ENCODE results near the gene SLC39A1. TPM values are rescaled to one million over a fixed set of nuclear protein-coding genes. Genes with fewer than 3 reads are reported as not detected.

SLC39A1 gene
- total RNA-seq, 2 experiments from 2014 or later: 64.4 to 65.5 TPM

DNA sequence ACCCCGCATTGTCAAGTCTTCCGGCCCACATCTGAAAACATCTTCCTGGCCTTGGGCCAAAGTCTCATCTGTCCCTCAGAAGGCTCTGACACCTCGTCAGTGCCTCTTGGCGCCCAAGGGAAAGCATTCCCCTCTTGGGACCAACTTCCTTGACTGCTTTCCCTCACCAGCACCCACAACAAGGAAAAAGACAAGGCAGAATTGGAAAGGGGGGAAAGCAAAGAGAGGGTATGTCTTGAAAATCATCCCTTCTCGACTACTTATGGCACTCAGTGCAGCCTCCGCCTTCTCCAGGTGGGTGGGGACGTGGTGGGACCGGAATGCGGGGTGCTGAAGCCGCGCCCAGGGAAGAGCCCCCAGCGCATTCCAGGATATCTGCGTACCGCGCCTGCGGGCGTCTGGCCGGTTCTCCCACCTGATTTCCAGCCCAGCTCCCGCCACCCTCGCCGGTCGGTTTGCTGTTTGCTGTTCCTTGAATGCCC is 554 bp upstream of the SLC39A1 start:
- no peak for DNase-seq
- Mint-ChIP-seq H3K9me3 (ENCODE audit: low read depth) (no peaks in the 10 kb centered on the region), H3K4me3 (peak overlapping the region; percentile 81), H3K27ac (peak overlapping the region; percentile 94), H3K27me3 (no peaks in the 10 kb centered on the region), H3K4me1 (peaks cover 48% of the 10 kb centered on the region), H3K36me3 (ENCODE audit: low read depth) (peaks cover 21% of the 10 kb centered on the region)
- POLR2A ChIA-PET: interaction anchor here (0.5 to 2.5 kb wide), 9 partner anchors 9 to 59 kb away, joined by 4 to 17 read pairs (median 6); partner anchors contain the start of genes DENND4B, GATAD2B, JTB and RPS27
- ATAC-seq: no peak
- CTCF ChIA-PET: interaction anchor here (1.4 to 3.2 kb wide), 3 partner anchors 12 to 23 kb away, joined by 6 to 26 read pairs (median 12); partner anchors contain the start of genes JTB and RAB13
- intact Hi-C loops (cut with DNase I, micrococcal nuclease): loop anchor here (1.0 to 10.0 kb wide), 7 partner anchors 13 to 429 kb away; partner anchors contain the start of genes S100A6 (in 2 of the 2), DENND4B (in 1 of the 2), JTB (in 1 of the 2) and S100A2 (in 1 of the 2)

DNA sequence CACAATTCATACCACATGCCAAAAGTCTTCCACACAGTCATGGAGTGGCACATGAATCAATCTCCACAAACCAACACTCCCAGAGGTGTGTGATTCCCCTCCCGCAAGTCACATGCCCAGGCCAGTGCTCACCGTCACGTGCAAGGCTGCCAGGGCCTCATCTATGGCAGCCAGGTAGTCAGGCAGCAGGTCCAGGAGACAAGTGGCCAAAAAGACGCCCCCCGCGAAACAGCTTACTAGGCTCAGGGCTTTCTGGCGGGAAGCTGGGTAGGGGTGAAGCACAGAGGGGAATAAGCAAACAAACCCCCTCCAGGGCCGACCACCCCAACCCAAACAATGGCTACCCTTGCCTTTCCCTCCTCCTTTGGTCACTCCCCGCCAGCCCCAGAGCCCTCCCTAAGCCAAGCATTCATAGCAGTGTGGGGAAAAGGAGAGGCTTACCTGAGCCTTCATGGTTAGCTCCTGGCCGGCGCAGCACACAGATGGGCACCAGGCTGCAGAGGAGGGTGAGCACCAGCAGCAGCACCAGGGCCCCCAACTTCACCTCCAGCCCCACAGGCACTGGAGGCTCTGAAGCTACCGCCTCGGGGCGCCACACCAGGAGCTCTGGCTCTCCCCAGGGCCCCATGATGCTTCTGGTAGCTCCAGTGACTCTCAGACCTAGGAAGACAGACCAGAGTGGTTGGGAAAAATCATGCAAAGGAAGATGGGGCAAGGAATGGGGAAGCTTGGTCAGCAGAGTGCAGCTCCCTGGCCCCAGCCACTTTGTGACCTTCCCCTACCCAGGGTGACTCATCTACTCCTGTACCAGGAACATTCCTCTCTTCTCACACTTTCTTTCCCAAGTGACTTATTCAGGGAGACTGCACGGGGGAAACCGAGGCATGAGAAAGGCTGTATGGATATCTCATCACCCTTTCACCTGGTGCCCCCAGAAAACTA is 978 bp downstream of the SLC39A1 start:
- ChIA-PET POLR2A (interaction anchor here (1.1 to 2.5 kb wide), 8 partner anchors 9 to 40 kb away, joined by 4 to 17 read pairs (median 6); partner anchors contain the start of genes DENND4B, GATAD2B, JTB and RPS27), CTCF (interaction anchor here (0.7 to 3.2 kb wide), 8 partner anchors 13 to 1104 kb away, joined by 3 to 26 read pairs (median 6); partner anchors contain the start of genes DENND4B, JTB and RAB13)
- Mint-ChIP-seq H3K9me3 (ENCODE audit: low read depth) (no peaks in the 10 kb centered on the region), H3K4me3 (peak overlapping the region; percentile 81), H3K4me1 (peaks cover 42% of the 10 kb centered on the region), H3K27ac (peak overlapping the region; percentile 94), H3K36me3 (ENCODE audit: low read depth) (peaks cover 21% of the 10 kb centered on the region), H3K27me3 (no peaks in the 10 kb centered on the region)
- ATAC-seq: no peak
- peak; percentile 51 for DNase-seq
- intact Hi-C loops (cut with DNase I, micrococcal nuclease): loop anchor here (1.0 to 10.0 kb wide), 7 partner anchors 15 to 428 kb away; partner anchors contain the start of genes S100A6 (in 2 of the 2), DENND4B (in 1 of the 2), JTB (in 1 of the 2) and S100A2 (in 1 of the 2)

DNA sequence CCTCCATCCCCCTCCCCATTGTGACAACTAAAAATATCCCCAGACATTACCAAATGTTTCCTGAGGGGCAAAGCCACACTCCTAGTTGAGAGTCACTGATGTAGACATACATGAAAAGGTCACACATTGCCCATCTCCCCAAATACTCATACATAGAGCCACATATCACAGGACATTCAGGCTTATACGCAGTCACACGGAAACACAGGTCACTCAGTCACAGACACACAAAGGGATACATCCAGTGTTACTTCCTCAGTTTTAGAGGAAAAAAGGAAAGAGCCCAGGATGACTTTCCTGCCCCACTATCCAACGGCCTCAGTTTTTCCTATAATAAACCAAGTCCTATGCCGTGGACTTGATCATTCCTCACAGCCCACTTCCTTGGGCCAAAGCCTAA is 1.9 kb downstream of the SLC39A1 start:
- intact Hi-C loops (cut with DNase I, micrococcal nuclease): loop anchor here (5.0 to 10.0 kb wide), 3 partner anchors 387 to 427 kb away; partner anchors contain the start of genes S100A6 (in 2 of the 2) and S100A2 (in 1 of the 2)
- H3K9me3 Mint-ChIP-seq (ENCODE audit: low read depth): no peaks in the 10 kb centered on the region
- ChIA-PET CTCF (interaction anchor here (0.7 kb wide), 1 partner anchor 23 kb away, joined by 3 read pairs; no protein-coding TSS in a partner anchor), POLR2A (interaction anchor here (2.1 kb wide), 1 partner anchor 17 kb away, joined by 6 read pairs; no protein-coding TSS in a partner anchor)
- H3K27me3 Mint-ChIP-seq: no peaks in the 10 kb centered on the region
- peaks cover 49% of the 10 kb centered on the region for H3K4me1 Mint-ChIP-seq
- ATAC-seq (no peak), DNase-seq (no peak)
- H3K36me3 Mint-ChIP-seq (ENCODE audit: low read depth): peaks cover 17% of the 10 kb centered on the region
- peak overlapping the region; percentile 81 for H3K4me3 Mint-ChIP-seq
- peak overlapping the region; percentile 94 for H3K27ac Mint-ChIP-seq

GRCh38 chr1:153960206-153960605 is 3.1 kb downstream of the SLC39A1 start:
- DNase-seq: no peak
- intact Hi-C loops (cut with DNase I, micrococcal nuclease): loop anchor here (5.0 to 10.0 kb wide), 3 partner anchors 385 to 425 kb away; partner anchors contain the start of genes S100A6 (in 2 of the 2) and S100A2 (in 1 of the 2)
- H3K27ac Mint-ChIP-seq: no peak overlapping the region
- CTCF ChIA-PET: interaction anchor here (0.5 to 1.0 kb wide), 2 partner anchors 41 to 229 kb away, joined by 3 read pairs; no protein-coding TSS in a partner anchor
- H3K4me3 Mint-ChIP-seq: no peak overlapping the region
- no peak for ATAC-seq
- POLR2A ChIA-PET: interaction anchor here (2.9 kb wide), 1 partner anchor 30 kb away, joined by 12 read pairs; the partner anchor contains the start of gene RPS27
- peaks cover 49% of the 10 kb centered on the region for H3K4me1 Mint-ChIP-seq
- H3K36me3 Mint-ChIP-seq (ENCODE audit: low read depth): peaks cover 15% of the 10 kb centered on the region
- H3K9me3 Mint-ChIP-seq (ENCODE audit: low read depth): no peaks in the 10 kb centered on the region
- no peaks in the 10 kb centered on the region for H3K27me3 Mint-ChIP-seq

GRCh38 chr1:153959454-153959853 is 3.9 kb downstream of the SLC39A1 start:
- Mint-ChIP-seq H3K9me3 (ENCODE audit: low read depth) (no peaks in the 10 kb centered on the region), H3K36me3 (ENCODE audit: low read depth) (peaks cover 18% of the 10 kb centered on the region), H3K27ac (peak overlapping the region; percentile 95), H3K4me3 (no peak overlapping the region), H3K27me3 (no peaks in the 10 kb centered on the region), H3K4me1 (peaks cover 52% of the 10 kb centered on the region)
- ChIA-PET CTCF (interaction anchor here (1.0 to 1.7 kb wide), 2 partner anchors 18 to 40 kb away, joined by 3 to 4 read pairs; partner anchors contain the start of gene JTB), POLR2A (interaction anchor here (0.8 to 2.9 kb wide), 3 partner anchors 15 to 31 kb away, joined by 3 to 12 read pairs (median 8); partner anchors contain the start of genes JTB and RPS27)
- ATAC-seq: no peak
- intact Hi-C loops (cut with DNase I, micrococcal nuclease): loop anchor here in 1 of 2 experiments (5.0 kb wide), 1 partner anchor 232 kb away; the partner anchor contains the start of gene INTS3
- DNase-seq: no peak

- Mint-ChIP-seq H3K27ac (peak overlapping the region; percentile 95), H3K36me3 (ENCODE audit: low read depth) (peaks cover 24% of the 10 kb centered on the region), H3K4me3 (peak overlapping the region; percentile 99), H3K4me1 (peaks cover 53% of the 10 kb centered on the region), H3K27me3 (no peaks in the 10 kb centered on the region), H3K9me3 (ENCODE audit: low read depth) (no peaks in the 10 kb centered on the region)
- POLR2A ChIA-PET: interaction anchor here (0.8 to 2.9 kb wide), 4 partner anchors 8 to 32 kb away, joined by 3 to 12 read pairs (median 8); partner anchors contain the start of genes CREB3L4, JTB and RPS27
- no peak for ATAC-seq
- no peak for DNase-seq
- intact Hi-C loops (cut with DNase I, micrococcal nuclease): loop anchor here (1.0 to 5.0 kb wide), 9 partner anchors 8 to 301 kb away; partner anchors contain the start of genes JTB (in 2 of the 2), RPS27 (in 2 of the 2), CREB3L4 (in 1 of the 2) and DENND4B (in 1 of the 2)
- CTCF ChIA-PET: interaction anchor here (0.7 to 1.7 kb wide), 3 partner anchors 19 to 468 kb away, joined by 3 to 4 read pairs (median 3); partner anchors contain the start of gene JTB
Observed at GRCh38 chr1:153958961-153959260, 4.4 kb downstream of the SLC39A1 start.

DNA sequence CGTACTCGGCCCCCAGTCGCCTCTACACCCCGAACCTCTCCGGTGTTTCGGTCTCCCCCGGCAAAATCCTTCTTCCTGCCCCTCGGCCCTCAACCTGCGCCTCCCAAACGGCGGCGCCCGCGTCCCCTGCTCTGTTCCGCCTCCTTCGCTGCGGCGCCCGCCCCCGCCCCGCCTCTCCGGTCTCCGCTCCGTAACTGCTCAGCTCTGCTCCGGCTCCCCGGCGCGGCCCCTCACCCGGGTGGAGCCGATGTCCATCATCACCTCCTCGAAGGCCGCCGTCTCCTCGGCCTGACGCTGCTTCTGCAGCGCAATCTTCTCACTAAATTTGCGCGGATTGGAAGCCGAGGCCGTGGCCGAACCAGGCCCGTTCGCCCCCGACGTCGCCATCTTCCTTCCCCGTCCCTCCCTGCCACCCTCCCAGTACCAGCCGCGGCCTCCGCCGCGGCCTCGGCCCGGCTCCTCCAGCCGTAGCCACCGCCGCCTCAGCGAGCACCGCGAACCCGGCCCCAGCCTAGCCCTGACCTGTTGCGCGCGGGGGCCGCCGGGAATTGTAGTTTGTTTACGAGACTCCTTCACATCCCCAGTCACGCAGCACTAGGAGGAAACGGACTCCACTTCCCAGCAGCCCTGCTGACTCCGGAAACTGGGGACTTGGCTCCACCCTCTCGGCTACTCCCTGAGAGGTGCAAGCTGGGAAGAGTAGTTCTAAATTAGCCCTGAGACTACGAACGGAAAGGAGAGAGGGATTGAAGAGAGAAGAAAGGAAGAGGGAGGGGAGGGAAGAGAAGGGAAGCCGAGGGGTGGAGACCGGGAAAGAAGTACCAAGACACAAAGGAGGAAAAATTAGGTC is 5.0 kb downstream of the SLC39A1 start, which contains the start of gene CRTC2:
TSS of gene CRTC2 (minus strand) at position 502 of the 850 bp plus-strand sequence. CDS start at position 387, 115 bp downstream.
- Mint-ChIP-seq H3K36me3 (ENCODE audit: low read depth) (peaks cover 22% of the 10 kb centered on the region), H3K4me3 (peak within 1 kb of the TSS; percentile 99), H3K4me1 (peaks cover 55% of the 10 kb centered on the region), H3K9me3 (ENCODE audit: low read depth) (no peaks in the 10 kb centered on the region), H3K27me3 (no peaks in the 10 kb centered on the region), H3K27ac (peak within 1 kb of the TSS; percentile 95)
- POLR2A ChIA-PET: interaction anchor here (0.8 to 2.9 kb wide), 4 partner anchors 9 to 32 kb away, joined by 3 to 12 read pairs (median 8); partner anchors contain the start of genes CREB3L4, JTB and RPS27
- DNase-seq (peak; percentile 99), ATAC-seq (peak; percentile 90)
- CTCF ChIA-PET: interaction anchor here (0.7 to 3.2 kb wide), 6 partner anchors 12 to 468 kb away, joined by 3 to 12 read pairs (median 4); partner anchors contain the start of genes DENND4B, JTB and RAB13
- intact Hi-C loops (cut with DNase I, micrococcal nuclease): loop anchor here (1.0 to 5.0 kb wide), 9 partner anchors 9 to 300 kb away; partner anchors contain the start of genes JTB (in 2 of the 2), RPS27 (in 2 of the 2), CREB3L4 (in 1 of the 2) and DENND4B (in 1 of the 2)

GRCh38 chr1:153957744-153958110 is 5.6 kb downstream of the SLC39A1 start:
- Mint-ChIP-seq H3K4me1 (peaks cover 54% of the 10 kb centered on the region), H3K27ac (peak overlapping the region; percentile 95), H3K36me3 (ENCODE audit: low read depth) (peaks cover 25% of the 10 kb centered on the region), H3K9me3 (ENCODE audit: low read depth) (no peaks in the 10 kb centered on the region), H3K27me3 (no peaks in the 10 kb centered on the region), H3K4me3 (peak overlapping the region; percentile 99)
- POLR2A ChIA-PET: interaction anchor here (2.2 to 2.9 kb wide), 2 partner anchors 10 to 33 kb away, joined by 8 to 12 read pairs; partner anchors contain the start of genes CREB3L4 and RPS27
- DNase-seq: peak; percentile 64
- ATAC-seq: peak; percentile 11
- CTCF ChIA-PET: interaction anchor here (0.7 to 3.2 kb wide), 4 partner anchors 11 to 74 kb away, joined by 4 to 12 read pairs (median 8); partner anchors contain the start of genes DENND4B, JTB and RAB13
- intact Hi-C loops (cut with DNase I, micrococcal nuclease): loop anchor here (1.0 to 5.0 kb wide), 10 partner anchors 10 to 299 kb away; partner anchors contain the start of genes JTB (in 2 of the 2), RPS27 (in 2 of the 2), CREB3L4 (in 1 of the 2) and DENND4B (in 1 of the 2)

- intact Hi-C loops (cut with DNase I, micrococcal nuclease): loop anchor here (1.0 to 5.0 kb wide), 2 partner anchors 12 to 230 kb away; partner anchors contain the start of gene INTS3 (in 1 of the 2)
- ChIA-PET POLR2A (interaction anchor here (1.1 to 2.9 kb wide), 3 partner anchors 10 to 34 kb away, joined by 3 to 12 read pairs (median 8); partner anchors contain the start of genes CREB3L4 and RPS27), CTCF (interaction anchor here (0.7 to 3.2 kb wide), 4 partner anchors 10 to 74 kb away, joined by 4 to 12 read pairs (median 8); partner anchors contain the start of genes DENND4B and RAB13)
- peak overlapping the region; percentile 95 for H3K27ac Mint-ChIP-seq
- peaks cover 48% of the 10 kb centered on the region for H3K4me1 Mint-ChIP-seq
- ATAC-seq: no peak
- peaks cover 27% of the 10 kb centered on the region for H3K36me3 Mint-ChIP-seq (ENCODE audit: low read depth)
- no peaks in the 10 kb centered on the region for H3K27me3 Mint-ChIP-seq
- DNase-seq: no peak
- no peaks in the 10 kb centered on the region for H3K9me3 Mint-ChIP-seq (ENCODE audit: low read depth)
- peak overlapping the region; percentile 99 for H3K4me3 Mint-ChIP-seq
Observed at GRCh38 chr1:153956997-153957715, 6.2 kb downstream of the SLC39A1 start.
